ENCODE measurements around the gene NAA20.

DNA sequence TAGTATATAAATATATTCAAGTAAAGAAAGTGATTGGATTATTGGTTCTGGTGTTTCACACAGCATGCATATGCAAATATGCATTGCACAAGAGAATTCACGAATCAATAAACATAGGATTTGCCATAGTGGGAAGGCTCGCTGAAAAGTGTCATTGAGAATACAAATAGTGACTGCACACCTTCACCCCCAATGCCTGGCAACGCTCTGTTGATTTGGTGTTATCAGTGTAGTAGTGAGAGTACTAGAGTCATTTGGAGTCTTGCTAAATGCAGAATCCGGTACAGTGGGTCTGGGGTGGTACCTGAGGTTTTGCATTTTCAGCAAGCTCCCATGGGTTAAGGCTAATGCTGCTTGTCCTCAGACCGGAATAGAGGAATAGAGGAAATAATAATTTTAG lies 49.7 kb upstream of the NAA20 start:
- TF ChIP-seq, protein P1, sequence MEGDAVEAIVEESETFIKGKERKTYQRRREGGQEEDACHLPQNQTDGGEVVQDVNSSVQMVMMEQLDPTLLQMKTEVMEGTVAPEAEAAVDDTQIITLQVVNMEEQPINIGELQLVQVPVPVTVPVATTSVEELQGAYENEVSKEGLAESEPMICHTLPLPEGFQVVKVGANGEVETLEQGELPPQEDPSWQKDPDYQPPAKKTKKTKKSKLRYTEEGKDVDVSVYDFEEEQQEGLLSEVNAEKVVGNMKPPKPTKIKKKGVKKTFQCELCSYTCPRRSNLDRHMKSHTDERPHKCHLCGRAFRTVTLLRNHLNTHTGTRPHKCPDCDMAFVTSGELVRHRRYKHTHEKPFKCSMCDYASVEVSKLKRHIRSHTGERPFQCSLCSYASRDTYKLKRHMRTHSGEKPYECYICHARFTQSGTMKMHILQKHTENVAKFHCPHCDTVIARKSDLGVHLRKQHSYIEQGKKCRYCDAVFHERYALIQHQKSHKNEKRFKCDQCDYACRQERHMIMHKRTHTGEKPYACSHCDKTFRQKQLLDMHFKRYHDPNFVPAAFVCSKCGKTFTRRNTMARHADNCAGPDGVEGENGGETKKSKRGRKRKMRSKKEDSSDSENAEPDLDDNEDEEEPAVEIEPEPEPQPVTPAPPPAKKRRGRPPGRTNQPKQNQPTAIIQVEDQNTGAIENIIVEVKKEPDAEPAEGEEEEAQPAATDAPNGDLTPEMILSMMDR (conservative IDR thresholded peaks at IDR 0.05 in 1 of 2, IDR thresholded peaks at IDR 0.05 in 1 of 2; ENCODE audit: low read depth in 1 of 2, low read length in 2 of 2): no peak
- TF ChIP-seq EZH2 (IDR thresholded peaks at IDR 0.05; ENCODE audit: low read length, missing control alignments): no peak

Measured in fibroblast of lung (primary cell).